Measurements from ENCODE around the gene FER1L5.

DNA sequence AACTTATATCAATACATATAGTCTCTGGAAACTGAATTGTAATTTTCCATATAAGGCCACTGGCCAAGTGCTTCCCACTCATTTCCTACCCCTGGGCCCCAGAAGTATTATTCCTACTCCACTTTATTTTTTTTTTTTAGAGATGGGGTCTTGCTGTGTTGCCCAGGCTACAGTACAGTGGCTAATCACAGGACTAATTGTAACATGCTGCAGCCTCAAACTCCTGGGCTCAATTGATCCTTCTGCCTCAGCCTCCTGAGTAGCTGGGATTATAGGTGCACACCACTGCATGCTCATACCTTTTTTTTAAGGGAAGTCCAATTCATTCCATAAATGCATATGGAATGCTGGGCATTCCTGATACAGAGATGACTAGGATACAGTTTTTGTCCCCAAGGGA is 111.8 kb downstream of the FER1L5 start:
- TF ChIP-seq SP1 (IDR thresholded peaks at IDR 0.05; ENCODE audit: low read depth) (no peak), RAD21 (IDR thresholded peaks at IDR 0.05; ENCODE audit: low read depth) (no peak), CEBPB (IDR thresholded peaks at IDR 0.05; ENCODE audit: low read depth) (no peak)
- TF ChIP-seq, protein P1, sequence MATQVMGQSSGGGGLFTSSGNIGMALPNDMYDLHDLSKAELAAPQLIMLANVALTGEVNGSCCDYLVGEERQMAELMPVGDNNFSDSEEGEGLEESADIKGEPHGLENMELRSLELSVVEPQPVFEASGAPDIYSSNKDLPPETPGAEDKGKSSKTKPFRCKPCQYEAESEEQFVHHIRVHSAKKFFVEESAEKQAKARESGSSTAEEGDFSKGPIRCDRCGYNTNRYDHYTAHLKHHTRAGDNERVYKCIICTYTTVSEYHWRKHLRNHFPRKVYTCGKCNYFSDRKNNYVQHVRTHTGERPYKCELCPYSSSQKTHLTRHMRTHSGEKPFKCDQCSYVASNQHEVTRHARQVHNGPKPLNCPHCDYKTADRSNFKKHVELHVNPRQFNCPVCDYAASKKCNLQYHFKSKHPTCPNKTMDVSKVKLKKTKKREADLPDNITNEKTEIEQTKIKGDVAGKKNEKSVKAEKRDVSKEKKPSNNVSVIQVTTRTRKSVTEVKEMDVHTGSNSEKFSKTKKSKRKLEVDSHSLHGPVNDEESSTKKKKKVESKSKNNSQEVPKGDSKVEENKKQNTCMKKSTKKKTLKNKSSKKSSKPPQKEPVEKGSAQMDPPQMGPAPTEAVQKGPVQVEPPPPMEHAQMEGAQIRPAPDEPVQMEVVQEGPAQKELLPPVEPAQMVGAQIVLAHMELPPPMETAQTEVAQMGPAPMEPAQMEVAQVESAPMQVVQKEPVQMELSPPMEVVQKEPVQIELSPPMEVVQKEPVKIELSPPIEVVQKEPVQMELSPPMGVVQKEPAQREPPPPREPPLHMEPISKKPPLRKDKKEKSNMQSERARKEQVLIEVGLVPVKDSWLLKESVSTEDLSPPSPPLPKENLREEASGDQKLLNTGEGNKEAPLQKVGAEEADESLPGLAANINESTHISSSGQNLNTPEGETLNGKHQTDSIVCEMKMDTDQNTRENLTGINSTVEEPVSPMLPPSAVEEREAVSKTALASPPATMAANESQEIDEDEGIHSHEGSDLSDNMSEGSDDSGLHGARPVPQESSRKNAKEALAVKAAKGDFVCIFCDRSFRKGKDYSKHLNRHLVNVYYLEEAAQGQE (IDR thresholded peaks at IDR 0.05; ENCODE audit: low read depth): no peak
- TF ChIP-seq, protein P2, sequence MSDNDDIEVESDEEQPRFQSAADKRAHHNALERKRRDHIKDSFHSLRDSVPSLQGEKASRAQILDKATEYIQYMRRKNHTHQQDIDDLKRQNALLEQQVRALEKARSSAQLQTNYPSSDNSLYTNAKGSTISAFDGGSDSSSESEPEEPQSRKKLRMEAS (IDR thresholded peaks at IDR 0.05): no peak
- TF ChIP-seq, protein P3, sequence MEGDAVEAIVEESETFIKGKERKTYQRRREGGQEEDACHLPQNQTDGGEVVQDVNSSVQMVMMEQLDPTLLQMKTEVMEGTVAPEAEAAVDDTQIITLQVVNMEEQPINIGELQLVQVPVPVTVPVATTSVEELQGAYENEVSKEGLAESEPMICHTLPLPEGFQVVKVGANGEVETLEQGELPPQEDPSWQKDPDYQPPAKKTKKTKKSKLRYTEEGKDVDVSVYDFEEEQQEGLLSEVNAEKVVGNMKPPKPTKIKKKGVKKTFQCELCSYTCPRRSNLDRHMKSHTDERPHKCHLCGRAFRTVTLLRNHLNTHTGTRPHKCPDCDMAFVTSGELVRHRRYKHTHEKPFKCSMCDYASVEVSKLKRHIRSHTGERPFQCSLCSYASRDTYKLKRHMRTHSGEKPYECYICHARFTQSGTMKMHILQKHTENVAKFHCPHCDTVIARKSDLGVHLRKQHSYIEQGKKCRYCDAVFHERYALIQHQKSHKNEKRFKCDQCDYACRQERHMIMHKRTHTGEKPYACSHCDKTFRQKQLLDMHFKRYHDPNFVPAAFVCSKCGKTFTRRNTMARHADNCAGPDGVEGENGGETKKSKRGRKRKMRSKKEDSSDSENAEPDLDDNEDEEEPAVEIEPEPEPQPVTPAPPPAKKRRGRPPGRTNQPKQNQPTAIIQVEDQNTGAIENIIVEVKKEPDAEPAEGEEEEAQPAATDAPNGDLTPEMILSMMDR (IDR thresholded peaks at IDR 0.05 in 2 of 3, conservative IDR thresholded peaks at IDR 0.05 in 1 of 3; ENCODE audit: borderline replicate concordance in 1 of 3, insufficient read depth in 1 of 3, low read depth in 2 of 3, low read length in 2 of 3): no peak
- TF ChIP-seq, protein P4, sequence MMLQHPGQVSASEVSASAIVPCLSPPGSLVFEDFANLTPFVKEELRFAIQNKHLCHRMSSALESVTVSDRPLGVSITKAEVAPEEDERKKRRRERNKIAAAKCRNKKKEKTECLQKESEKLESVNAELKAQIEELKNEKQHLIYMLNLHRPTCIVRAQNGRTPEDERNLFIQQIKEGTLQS (IDR thresholded peaks at IDR 0.05): no peak
- TF ChIP-seq, protein P5, sequence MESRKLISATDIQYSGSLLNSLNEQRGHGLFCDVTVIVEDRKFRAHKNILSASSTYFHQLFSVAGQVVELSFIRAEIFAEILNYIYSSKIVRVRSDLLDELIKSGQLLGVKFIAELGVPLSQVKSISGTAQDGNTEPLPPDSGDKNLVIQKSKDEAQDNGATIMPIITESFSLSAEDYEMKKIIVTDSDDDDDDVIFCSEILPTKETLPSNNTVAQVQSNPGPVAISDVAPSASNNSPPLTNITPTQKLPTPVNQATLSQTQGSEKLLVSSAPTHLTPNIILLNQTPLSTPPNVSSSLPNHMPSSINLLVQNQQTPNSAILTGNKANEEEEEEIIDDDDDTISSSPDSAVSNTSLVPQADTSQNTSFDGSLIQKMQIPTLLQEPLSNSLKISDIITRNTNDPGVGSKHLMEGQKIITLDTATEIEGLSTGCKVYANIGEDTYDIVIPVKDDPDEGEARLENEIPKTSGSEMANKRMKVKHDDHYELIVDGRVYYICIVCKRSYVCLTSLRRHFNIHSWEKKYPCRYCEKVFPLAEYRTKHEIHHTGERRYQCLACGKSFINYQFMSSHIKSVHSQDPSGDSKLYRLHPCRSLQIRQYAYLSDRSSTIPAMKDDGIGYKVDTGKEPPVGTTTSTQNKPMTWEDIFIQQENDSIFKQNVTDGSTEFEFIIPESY (IDR thresholded peaks at IDR 0.05; ENCODE audit: extremely low read depth, insufficient replicate concordance, low read length): no peak
